H1 (cell line): Measurements from ENCODE around the gene CEBPA. TPM values are rescaled to one million over a fixed set of nuclear protein-coding genes. Genes with fewer than 3 reads are reported as not detected.

Source experiments
- CTCF ChIA-PET: fragments of 300-600 bp; sonication (Branson Sonifier 250); formaldehyde crosslinking; loops from one replicate; lab custom pipeline; 2021; ENCODE audit not compliant: partially characterized antibody; lab: Charles Lee
- POLR2A ChIA-PET: fragments of 300-600 bp; sonication (Branson Sonifier 250); formaldehyde crosslinking; loops from one replicate; lab custom pipeline; 2021; ENCODE audit warnings: inconsistent platforms; ENCODE audit not compliant: partially characterized antibody; lab: Charles Lee
- DNase-seq, 2 experiments: peaks; one replicate each; pipeline versions ENCODE4 v3.0.0 to v3.0.0-alpha.2; 2010 to 2022; ENCODE audit warnings: low spot score in 2 of 2, low read depth in 1 of 2, mixed read lengths in 1 of 2
- FAIRE-seq: peaks from 2 replicates; lab custom pipeline; 2011; peaks lifted over from hg19 to GRCh38; lab: Jason Lieb, UNC
- H2AFZ ChIP-seq: 2 replicates; pipeline ENCODE4 v1.8.1; 2012; ENCODE audit warnings: low read length, inconsistent platforms
- H2AK5ac ChIP-seq: 2 replicates; pipeline ENCODE4 v1.6.1; 2013; ENCODE audit warnings: low read depth, low read length
- H2BK120ac ChIP-seq: replicated peaks from 2 replicates; pipeline ENCODE3; 2013; ENCODE audit warnings: low read depth, low read length, inconsistent platforms
- H2BK12ac ChIP-seq: 2 replicates; pipeline ENCODE4 v1.6.1; 2013; ENCODE audit warnings: low read depth, low read length
- H2BK15ac ChIP-seq: 2 replicates; pipeline ENCODE4 v1.6.1; 2013; ENCODE audit warnings: low read length
- H2BK20ac ChIP-seq: 2 replicates; pipeline ENCODE4 v1.6.1; 2013; ENCODE audit warnings: low read length
- H2BK5ac ChIP-seq: 2 replicates; pipeline ENCODE4 v1.6.1; 2013; ENCODE audit warnings: low read depth, low read length
- H3K14ac ChIP-seq: 2 replicates; pipeline ENCODE4 v1.6.1; 2013; ENCODE audit warnings: inconsistent platforms; ENCODE audit not compliant: insufficient read length
- H3K18ac ChIP-seq: 2 replicates; pipeline ENCODE4 v1.6.1; 2013; ENCODE audit warnings: low read length; ENCODE audit errors: extremely low read depth
- H3K23ac ChIP-seq: 2 replicates; pipeline ENCODE4 v1.6.1; 2013; ENCODE audit warnings: inconsistent platforms; ENCODE audit not compliant: insufficient read length
- H3K23me2 ChIP-seq: 2 replicates; pipeline ENCODE4 v1.6.1; 2013; ENCODE audit warnings: low read depth, low read length
- H3K27ac ChIP-seq: 2 replicates; pipeline ENCODE4 v1.6.1; 2011; ENCODE audit warnings: low read depth, low read length, inconsistent platforms
- H3K27me3 ChIP-seq, 4 experiments: replicated peaks in 1 of 4; 1 replicate in 1 of 4; 2 replicates in 3 of 4; pipeline versions ENCODE4 v1.6.1 to v1.8.1; 2011 to 2013; ENCODE audit warnings: low read length in 3 of 4, mild to moderate bottlenecking in 3 of 4, inconsistent platforms in 2 of 4, mixed read lengths in 2 of 4, moderate library complexity in 1 of 4; ENCODE audit not compliant: control insufficient read depth in 3 of 4, insufficient read depth in 3 of 4; ENCODE audit errors: extremely low read depth in 1 of 4
- H3K36me3 ChIP-seq, 4 experiments: 2 replicates each; pipeline versions ENCODE4 v1.6.1 to v1.8.1; 2011 to 2013; ENCODE audit warnings: mild to moderate bottlenecking in 4 of 4, low read length in 3 of 4, moderate library complexity in 2 of 4, control low read depth in 1 of 4, inconsistent platforms in 1 of 4; ENCODE audit not compliant: insufficient read depth in 4 of 4, control insufficient read depth in 2 of 4
- H3K4ac ChIP-seq: replicated peaks from 2 replicates; pipeline ENCODE3; 2013; ENCODE audit warnings: low read length, low read depth, mixed read lengths, inconsistent platforms; ENCODE audit not compliant: insufficient read length
- H3K4me1 ChIP-seq, 4 experiments: replicated peaks in 1 of 4; 1 replicate in 1 of 4; 2 replicates in 3 of 4; pipeline versions ENCODE4 v1.6.1 to v1.8.1; 2011 to 2013; ENCODE audit warnings: low read length in 3 of 4, inconsistent platforms in 2 of 4, mixed read lengths in 1 of 4; ENCODE audit not compliant: insufficient read depth in 4 of 4, control insufficient read depth in 3 of 4
- H3K4me2 ChIP-seq, 2 experiments: 2 replicates each; pipeline versions ENCODE4 v1.6.1 to v1.8.1; 2011 to 2013; ENCODE audit warnings: low read depth in 2 of 2, low read length in 2 of 2, control low read depth in 1 of 2, inconsistent platforms in 1 of 2, mild to moderate bottlenecking in 1 of 2; ENCODE audit not compliant: insufficient read depth in 1 of 2
- H3K4me3 ChIP-seq, 4 experiments: fragments of 200-600, 300-600 bp in 1 of 4; sonication (generic), shearing (Covaris generic), sonication (Bioruptor Twin) in 1 of 4; 2 replicates each; pipeline versions ENCODE4 v1.5.1 to v1.8.1; 2011 to 2016; ENCODE audit warnings: low read length in 4 of 4, low read depth in 3 of 4, control low read depth in 2 of 4, inconsistent platforms in 2 of 4, mild to moderate bottlenecking in 2 of 4, mixed read lengths in 1 of 4, moderate library complexity in 1 of 4; ENCODE audit not compliant: insufficient read depth in 2 of 4; ENCODE audit errors: extremely low read depth in 1 of 4
- H3K56ac ChIP-seq: replicated peaks from 2 replicates; pipeline ENCODE3; 2013; ENCODE audit warnings: low read depth, mild to moderate bottlenecking, mixed read lengths, low read length, inconsistent platforms; ENCODE audit not compliant: insufficient read length
- H3K79me1 ChIP-seq: 2 replicates; pipeline ENCODE4 v1.6.1; 2013; ENCODE audit warnings: low read depth, low read length, control low read depth
- H3K79me2 ChIP-seq, 2 experiments: 2 replicates each; pipeline versions ENCODE4 v1.6.1 to v1.8.1; 2012 to 2013; ENCODE audit warnings: low read length in 2 of 2, mild to moderate bottlenecking in 2 of 2, inconsistent platforms in 1 of 2; ENCODE audit not compliant: insufficient read depth in 2 of 2, control insufficient read depth in 1 of 2
- H3K9ac ChIP-seq, 4 experiments: replicated peaks in 1 of 4; 1 replicate in 1 of 4; 2 replicates in 3 of 4; pipeline versions ENCODE4 v1.6.1 to v1.8.1; 2011 to 2013; ENCODE audit warnings: low read depth in 3 of 4, low read length in 3 of 4, control low read depth in 2 of 4, mild to moderate bottlenecking in 2 of 4, moderate library complexity in 2 of 4, inconsistent platforms in 1 of 4; ENCODE audit errors: extremely low read depth in 1 of 4
- H3K9me3 ChIP-seq, 2 experiments: 2 replicates each; pipeline versions ENCODE4 v1.6.1 to v1.8.1; 2012 to 2013; ENCODE audit warnings: mild to moderate bottlenecking in 2 of 2, moderate library complexity in 2 of 2, control low read depth in 1 of 2, inconsistent platforms in 1 of 2, low read depth in 1 of 2, low read length in 1 of 2, mixed read lengths in 1 of 2; ENCODE audit not compliant: insufficient read depth in 2 of 2
- H4K20me1 ChIP-seq, 2 experiments: replicated peaks in 1 of 2; 2 replicates each; pipeline versions ENCODE3 to v1.8.1; 2011 to 2013; ENCODE audit warnings: inconsistent platforms in 2 of 2, low read length in 2 of 2, mild to moderate bottlenecking in 1 of 2; ENCODE audit not compliant: insufficient read depth in 2 of 2, control insufficient read depth in 1 of 2
- H4K5ac ChIP-seq: 2 replicates; pipeline ENCODE4 v1.6.1; 2013; ENCODE audit warnings: low read length, low read depth, mixed read lengths, inconsistent platforms; ENCODE audit not compliant: insufficient read length
- H4K8ac ChIP-seq: 2 replicates; pipeline ENCODE4 v1.8.0; 2013; ENCODE audit warnings: mild to moderate bottlenecking, moderate library complexity, low read length, inconsistent platforms; ENCODE audit not compliant: insufficient read depth; ENCODE audit errors: extremely low read depth
- H4K91ac ChIP-seq: replicated peaks from 2 replicates; pipeline ENCODE3; 2013; ENCODE audit warnings: low read length, mixed read lengths, inconsistent platforms; ENCODE audit not compliant: insufficient read length
- ASH2L ChIP-seq: fragments of 200-600, 300-600 bp; sonication (generic); IDR thresholded peaks from one replicate; pipeline ENCODE4 v1.7.1; 2017; ENCODE audit warnings: low read length
- CEBPB ChIP-seq: IDR thresholded peaks from 2 replicates; pipeline ENCODE4 v1.6.1; 2012; ENCODE audit warnings: low read depth, low read length
- CHD2 ChIP-seq: IDR thresholded peaks from 2 replicates; pipeline ENCODE4 v1.6.1; 2012; ENCODE audit warnings: low read length, improper control_type of control experiment
- CREB1 ChIP-seq: IDR thresholded peaks from 2 replicates; pipeline ENCODE4 v1.6.1; 2012; ENCODE audit warnings: inconsistent platforms
- CTBP2 ChIP-seq: IDR thresholded peaks from 2 replicates; pipeline ENCODE4 v1.7.0; 2011; ENCODE audit warnings: borderline replicate concordance, mild to moderate bottlenecking, moderate library complexity, mixed read lengths, low read length; ENCODE audit not compliant: insufficient read depth, insufficient read length
- EGR1 ChIP-seq: IDR thresholded peaks from 2 replicates; pipeline ENCODE4 v1.6.1; 2011; ENCODE audit warnings: low read depth, low read length, borderline replicate concordance
- GTF2F1 ChIP-seq: IDR thresholded peaks from 2 replicates; pipeline ENCODE4 v1.6.1; 2012; ENCODE audit warnings: low read depth, low read length, improper control_type of control experiment, borderline replicate concordance
- MAFK ChIP-seq: IDR thresholded peaks from 2 replicates; pipeline ENCODE4 v1.6.1; 2012; ENCODE audit warnings: low read depth, mild to moderate bottlenecking, improper control_type of control experiment, low read length
- RNF2 ChIP-seq: fragments of 200-900, 300-1000 bp; sonication (generic); IDR thresholded peaks from 2 replicates; pipeline ENCODE4 v1.7.1; 2016; ENCODE audit warnings: borderline replicate concordance, low read depth, mild to moderate bottlenecking, antibody characterized with exemption, low read length; ENCODE audit not compliant: poor library complexity, severe bottlenecking; ENCODE audit errors: missing control alignments
- SIN3A ChIP-seq, 2 experiments: IDR thresholded peaks in 1 of 2; conservative IDR thresholded peaks in 1 of 2; 2 replicates each; pipeline ENCODE4 v1.6.1; 2011 to 2012; ENCODE audit warnings: low read length in 2 of 2, improper control_type of control experiment in 1 of 2, low read depth in 1 of 2, mild to moderate bottlenecking in 1 of 2
- SP1 ChIP-seq: IDR thresholded peaks from 2 replicates; pipeline ENCODE4 v1.6.1; 2011; ENCODE audit warnings: low read depth, low read length
- TBP ChIP-seq: IDR thresholded peaks from 2 replicates; pipeline ENCODE4 v1.6.1; 2011; ENCODE audit warnings: low read depth, low read length, improper control_type of control experiment
- WGBS, 2 experiments: shearing (Covaris generic) in 1 of 2; methylation state at CpG; one replicate each; pipeline versions ENCODE4 v1.1.6 to v1.1.7; 2013 to 2015; ENCODE audit warnings: low lambda C conversion rate in 2 of 2, mixed read lengths in 2 of 2, inconsistent platforms in 1 of 2, low coverage in 1 of 2, missing lambda C conversion rate in 1 of 2; ENCODE audit not compliant: insufficient replicate concordance in 2 of 2, insufficient coverage in 1 of 2, insufficient read length in 1 of 2; ENCODE audit errors: extremely low coverage in 1 of 2, missing lambda C conversion rate in 1 of 2; 5-methylcytosine and 5-hydroxymethylcytosine counted together
- polyA plus RNA-seq, 7 experiments: library from polyadenylated mRNA; depleted of rRNA in 3 of 7; stranded (reverse) in 5 of 7; unstranded in 2 of 7; fragments of >200 nt in 5 of 7; fragments of 200-250 nt in 2 of 7; gene quantifications; 1 replicate in 5 of 7; 2 replicates in 1 of 7; 4 replicates in 1 of 7; pipeline versions ENCODE4 v1.2.1 to v1.2.3, GENCODE V29; 2011 to 2013; ENCODE audit warnings: missing spikeins in 2 of 7, mixed read lengths in 2 of 7
- total RNA-seq: library from RNA; stranded (reverse); fragmentation: NEBNext Ultra II Directional; extraction: Animal tissue kit (Norgen Biotek cat#: 25700); gene quantifications from 2 replicates; pipeline ENCODE4 v1.2.1, GENCODE V29; 2021

The CEBPA gene
- total and polyA plus RNA-seq, 2 of the 8 experiments (the other 6 are each of a cell fraction or from before 2014, with no cell fraction given), result 2.0 to 2.7 TPM

- Histone ChIP-seq H3K9me3 (no peaks in the 10 kb centered on the region), H3K14ac (no peak overlapping the region), H3K23ac (no peak overlapping the region), H3K36me3 (no peaks in the 10 kb centered on the region), H3K9ac (no peak overlapping the region), H4K8ac (no peak overlapping the region), H3K4ac (no peak overlapping the region), H3K27me3 (no peaks in the 10 kb centered on the region), H2AK5ac (no peak overlapping the region), H2BK5ac (no peak overlapping the region), H2BK12ac (no peak overlapping the region), H3K18ac (no peak overlapping the region), H3K4me3 (no peak overlapping the region), H4K91ac (no peak overlapping the region), H3K56ac (no peak overlapping the region), H2AFZ (no peak overlapping the region), H3K27ac (no peak overlapping the region), H3K23me2 (no peaks in the 10 kb centered on the region), H3K4me2 (no peak overlapping the region), H3K4me1 (no peaks in the 10 kb centered on the region; a peak in 1 of 7 replicates), H4K20me1 (no peaks in the 10 kb centered on the region), H2BK20ac (no peak overlapping the region), H4K5ac (no peak overlapping the region), H3K79me1 (no peaks in the 10 kb centered on the region), H2BK15ac (no peak overlapping the region), H3K79me2 (no peaks in the 10 kb centered on the region), H2BK120ac (no peak overlapping the region)
- ChIA-PET POLR2A (no interaction called here), CTCF (interaction anchor here (1.5 to 1.7 kb wide), 2 partner anchors 16 to 61 kb away, joined by 3 to 4 read pairs; no protein-coding TSS in a partner anchor)
- 92% methylated on average over 8 of the region's 8 CpGs; no CpG with 5 or more reads in 1 of the 2 experiments for WGBS, 2 experiments
- DNase-seq (no peak), FAIRE-seq (no peak)
- TF ChIP-seq SP1, result no peak
- no peak for TF ChIP-seq GTF2F1
- no peak for TF ChIP-seq SIN3A (conservative IDR thresholded peaks at IDR 0.05 in 1 of 2, IDR thresholded peaks at IDR 0.05 in 1 of 2; ENCODE audit: low read depth in 1 of 2, low read length in 2 of 2)
- TF ChIP-seq TBP, result no peak
- no peak for TF ChIP-seq EGR1
- TF ChIP-seq CEBPB, result no peak
- no peak for TF ChIP-seq CTBP2
- TF ChIP-seq MAFK, result no peak
- no peak for TF ChIP-seq CREB1
- TF ChIP-seq ASH2L, result no peak
- TF ChIP-seq CHD2, result no peak
- no peak for TF ChIP-seq RNF2
Measured at GRCh38 chr19:33339016-33339984, 37.0 kb upstream of the CEBPA start.
